GM23338 (cell line): ENCODE data around the gene CNTNAP5. TPM values are rescaled to one million over a fixed set of nuclear protein-coding genes. Genes with fewer than 3 reads are reported as not detected.

Experiments used
- ATAC-seq: fragments of 200-7000 bp; cut with Tn5 transposase; 3 replicates; pipeline ENCODE4 v1.9.1; 2020
- DNase-seq: peaks from one replicate; pipeline ENCODE4 v3.0.0-alpha.2; 2015; ENCODE audit warnings: low spot score
- H2AFZ ChIP-seq: fragments of 200-600 bp; sonication (generic); 2 replicates; pipeline ENCODE4 v1.8.0; 2016; ENCODE audit warnings: antibody characterized with exemption, mild to moderate bottlenecking, moderate library complexity
- H3F3A ChIP-seq: fragments of 200-600 bp; sonication (generic); replicated peaks from 2 replicates; pipeline ENCODE4 v1.8.0; 2017; ENCODE audit warnings: antibody characterized with exemption, mixed run types, low read depth
- H3K27ac ChIP-seq: fragments of 200-600 bp; sonication (generic); 2 replicates; pipeline ENCODE4 v1.6.1; 2016; ENCODE audit warnings: low read depth
- H3K27me3 ChIP-seq: fragments of 200-600 bp; sonication (generic); 2 replicates; pipeline ENCODE4 v1.8.0; 2016; ENCODE audit warnings: mild to moderate bottlenecking, mixed run types, moderate library complexity; ENCODE audit not compliant: insufficient read depth
- H3K36me3 ChIP-seq: fragments of 200-600 bp; sonication (generic); 2 replicates; pipeline ENCODE4 v1.8.0; 2016; ENCODE audit warnings: mild to moderate bottlenecking; ENCODE audit not compliant: insufficient read depth
- H3K4me1 ChIP-seq: fragments of 200-600 bp; sonication (generic); 2 replicates; pipeline ENCODE4 v1.8.0; 2016; ENCODE audit warnings: mild to moderate bottlenecking, moderate library complexity; ENCODE audit not compliant: insufficient read depth
- H3K4me2 ChIP-seq: fragments of 200-600 bp; sonication (generic); 2 replicates; pipeline ENCODE4 v1.7.1; 2017; ENCODE audit warnings: mixed run types
- H3K4me3 ChIP-seq: fragments of 200-600 bp; sonication (generic); 2 replicates; pipeline ENCODE4 v1.6.1; 2016; ENCODE audit warnings: mixed run types
- H3K79me2 ChIP-seq: fragments of 200-600 bp; sonication (generic); replicated peaks from 2 replicates; pipeline ENCODE4 v1.8.0; 2017; ENCODE audit warnings: mild to moderate bottlenecking; ENCODE audit not compliant: insufficient read depth
- H3K9me2 ChIP-seq: fragments of 200-600 bp; sonication (generic); 2 replicates; pipeline ENCODE4 v1.8.0; 2017; ENCODE audit not compliant: insufficient read depth
- H4K20me1 ChIP-seq: fragments of 200-600 bp; sonication (generic); replicated peaks from 2 replicates; pipeline ENCODE4 v1.8.0; 2017; ENCODE audit warnings: mild to moderate bottlenecking; ENCODE audit not compliant: insufficient read depth
- H3K27ac Mint-ChIP-seq: 2 replicates; pipeline ENCODE4 v1.8.0; 2020; ENCODE audit warnings: inconsistent platforms, mild to moderate bottlenecking, moderate library complexity, mixed read lengths
- H3K27me3 Mint-ChIP-seq: 3 replicates; pipeline ENCODE4 v1.8.0; 2022; ENCODE audit warnings: low read depth, mild to moderate bottlenecking, moderate library complexity, mixed read lengths, inconsistent platforms; ENCODE audit not compliant: insufficient read depth, poor library complexity
- H3K36me3 Mint-ChIP-seq: 3 replicates; pipeline ENCODE4 v1.8.0; 2021; ENCODE audit warnings: low read depth, mild to moderate bottlenecking, inconsistent platforms, moderate library complexity, mixed read lengths
- H3K4me1 Mint-ChIP-seq: 3 replicates; pipeline ENCODE4 v1.8.0; 2020; ENCODE audit warnings: mild to moderate bottlenecking, inconsistent platforms, mixed read lengths
- H3K4me3 Mint-ChIP-seq: 3 replicates; pipeline ENCODE4 v1.8.0; 2021; ENCODE audit warnings: moderate library complexity, mild to moderate bottlenecking, inconsistent platforms, mixed read lengths
- H3K9me3 Mint-ChIP-seq: 3 replicates; pipeline ENCODE4 v1.8.0; 2020; ENCODE audit warnings: moderate library complexity, mild to moderate bottlenecking, inconsistent platforms, mixed read lengths
- CREB1 ChIP-seq: fragments of 250-450 bp; sonication (Bioruptor Pico); IDR thresholded peaks from 2 replicates; pipeline ENCODE4 v1.5.0; 2020; ENCODE audit warnings: low read depth, mild to moderate bottlenecking, moderate library complexity
- CTCF ChIP-seq, 2 experiments: fragments of 200-600 bp in 1 of 2; sonication (generic) in 1 of 2; conservative IDR thresholded peaks; 2 replicates each; pipeline versions ENCODE4 v1.5.1 to v1.6.1; 2016 to 2017; ENCODE audit warnings: antibody characterized with exemption in 2 of 2, low read depth in 2 of 2, mild to moderate bottlenecking in 2 of 2, moderate library complexity in 1 of 2
- ETS1 ChIP-seq: IDR thresholded peaks from 2 replicates; pipeline ENCODE4 v1.6.1; 2016; ENCODE audit warnings: antibody characterized with exemption
- EZH2 ChIP-seq: fragments of 200-600 bp; sonication (generic); IDR thresholded peaks from one replicate; pipeline ENCODE4 v1.8.0; 2017; ENCODE audit warnings: antibody characterized with exemption, mild to moderate bottlenecking, low read depth; ENCODE audit not compliant: unreplicated experiment
- EZH2phosphoT487 ChIP-seq: fragments of 200-600 bp; sonication (generic); IDR thresholded peaks from one replicate; pipeline ENCODE4 v1.8.1; 2018; ENCODE audit warnings: antibody characterized with exemption; ENCODE audit not compliant: unreplicated experiment
- JUNB ChIP-seq: IDR thresholded peaks from one replicate; pipeline ENCODE4 v1.6.1; 2016; ENCODE audit warnings: antibody characterized with exemption; ENCODE audit not compliant: unreplicated experiment
- NANOG ChIP-seq: IDR thresholded peaks from 2 replicates; pipeline ENCODE4 v1.6.1; 2016; ENCODE audit warnings: antibody characterized with exemption, borderline replicate concordance
- POLR2AphosphoS5 ChIP-seq: IDR thresholded peaks from 2 replicates; pipeline ENCODE4 v1.6.1; 2016; ENCODE audit warnings: antibody characterized with exemption, low read depth
- REST ChIP-seq: IDR thresholded peaks from one replicate; pipeline ENCODE4 v1.6.1; 2018; ENCODE audit warnings: antibody characterized with exemption; ENCODE audit not compliant: unreplicated experiment
- STAT1 ChIP-seq: IDR thresholded peaks from one replicate; pipeline ENCODE4 v1.6.1; 2016; ENCODE audit warnings: antibody characterized with exemption; ENCODE audit not compliant: unreplicated experiment
- ZNF114 ChIP-seq: fragments of 250-450 bp; sonication (Bioruptor Pico); IDR thresholded peaks from 2 replicates; pipeline ENCODE4 v1.5.0; 2020; ENCODE audit warnings: mild to moderate bottlenecking, moderate library complexity
- ZNF331 ChIP-seq: fragments of 250-450 bp; sonication (Bioruptor Pico); IDR thresholded peaks from 2 replicates; pipeline ENCODE4 v1.5.0; 2020; ENCODE audit warnings: low read depth, mild to moderate bottlenecking, moderate library complexity
- polyA plus RNA-seq: library from polyadenylated mRNA; unstranded; fragments of >200 nt; fragmentation: Nextera tagmentation; extraction: Ambion mirVana; gene quantifications from 2 replicates; pipeline ENCODE4 v1.2.1, GENCODE V29; 2016
- total RNA-seq: library from RNA; depleted of rRNA; stranded (reverse); fragments of >200 nt; shearing (Covaris generic); gene quantifications from 2 replicates; pipeline ENCODE4 v1.2.3, GENCODE V29; 2014

Gene CNTNAP5
- total and polyA plus RNA-seq, 2 experiments from 2014 or later = 0.49 to 0.50 TPM

- no peak for TF ChIP-seq CTCF (conservative IDR thresholded peaks at IDR 0.05; ENCODE audit: low read depth in 2 of 2)
- no peak for TF ChIP-seq JUNB
- TF ChIP-seq ZNF331 = no peak
- TF ChIP-seq CREB1 (CRISPR knock-in tag) = no peak
- no peak for TF ChIP-seq ETS1
- no peak for TF ChIP-seq EZH2
- no peak for TF ChIP-seq POLR2AphosphoS5
Measured at GRCh38 chr2:124316133-124316532, 291.0 kb downstream of the CNTNAP5 start (continued).

GRCh38 chr2:124316881-124317605 is 292.0 kb downstream of the CNTNAP5 start:
- no peaks in the 10 kb centered on the region for H3K9me2 ChIP-seq
- H3K4me1 Mint-ChIP-seq = peaks cover 20% of the 10 kb centered on the region
- H3K4me1 ChIP-seq = peaks cover 8% of the 10 kb centered on the region
- no peak for ATAC-seq
- no peak overlapping the region for H3K4me3 ChIP-seq
- no peaks in the 10 kb centered on the region for H3K27me3 Mint-ChIP-seq
- H3K4me3 Mint-ChIP-seq = no peak overlapping the region
- H3K36me3 Mint-ChIP-seq = no peaks in the 10 kb centered on the region
- no peaks in the 10 kb centered on the region for H3K79me2 ChIP-seq
- no peak for DNase-seq
- H3K27me3 ChIP-seq = no peaks in the 10 kb centered on the region
- no peak overlapping the region for H3K4me2 ChIP-seq
- no peak overlapping the region for H3K27ac ChIP-seq
- H3F3A ChIP-seq = no peaks in the 10 kb centered on the region
- H4K20me1 ChIP-seq = no peaks in the 10 kb centered on the region
- no peak overlapping the region for H2AFZ ChIP-seq
- no peaks in the 10 kb centered on the region; the same call in 2 of the 3 replicates for H3K9me3 Mint-ChIP-seq
- no peaks in the 10 kb centered on the region for H3K36me3 ChIP-seq
- no peak overlapping the region for H3K27ac Mint-ChIP-seq
- no peak for TF ChIP-seq REST
- TF ChIP-seq JUNB = no peak
- TF ChIP-seq ZNF331 = no peak
- no peak for TF ChIP-seq NANOG
- no peak for TF ChIP-seq EZH2phosphoT487
- TF ChIP-seq ZNF114 (CRISPR knock-in tag) = no peak
- no peak for TF ChIP-seq POLR2AphosphoS5
- no peak for TF ChIP-seq STAT1
